HepG2 (cell line): ENCODE results near the gene NABP2. TPM values are rescaled to one million over a fixed set of nuclear protein-coding genes. Genes with fewer than 3 reads are reported as not detected.

Source experiments
- ADNP ChIP-seq: sonication (generic); formaldehyde crosslinking; IDR thresholded peaks from 2 replicates; pipeline ENCODE4 v1.4.0; 2020; ENCODE audit warnings: missing genetic modification reagents
- DMAP1 ChIP-seq: IDR thresholded peaks from 2 replicates; pipeline ENCODE4 v1.6.1; 2016
- HOXA3 ChIP-seq: sonication (generic); formaldehyde crosslinking; IDR thresholded peaks from 2 replicates; pipeline ENCODE4 v1.5.0; 2020; ENCODE audit warnings: missing genetic modification reagents
- IRF2 ChIP-seq: IDR thresholded peaks from 2 replicates; pipeline ENCODE4 v1.6.1; 2018; ENCODE audit warnings: missing genetic modification reagents, missing compliant biosample characterization
- POLR2AphosphoS5 ChIP-seq: IDR thresholded peaks from 2 replicates; pipeline ENCODE4 v1.6.1; 2012; ENCODE audit warnings: low read depth, low read length
- THAP11 ChIP-seq: IDR thresholded peaks from 2 replicates; pipeline ENCODE4 v1.6.1; 2016; ENCODE audit warnings: missing biosample characterization, missing genetic modification reagents
- XBP1 ChIP-seq: sonication (generic); formaldehyde crosslinking; IDR thresholded peaks from 2 replicates; pipeline ENCODE4 v1.5.0; 2020; ENCODE audit warnings: missing genetic modification reagents
- ZNF619 ChIP-seq: sonication (generic); formaldehyde crosslinking; IDR thresholded peaks from 2 replicates; pipeline ENCODE4 v1.4.0; 2020; ENCODE audit warnings: mild to moderate bottlenecking, missing genetic modification reagents
- polyA plus RNA-seq, 8 experiments: library from polyadenylated mRNA; depleted of rRNA in 3 of 8; stranded (reverse) in 7 of 8; unstranded in 1 of 8; fragments of >200 nt; fragmentation: Illumina TruSeq in 4 of 8; extraction: Trizol in 4 of 8; gene quantifications; 2 replicates each; pipeline versions ENCODE4 v1.2.1 to v1.2.3, GENCODE V29; 2011 to 2016; ENCODE audit warnings: low read depth in 4 of 8, missing spikeins in 1 of 8, mixed read lengths in 1 of 8; ENCODE audit not compliant: insufficient read depth in 1 of 8
- total RNA-seq, 5 experiments: library from RNA; depleted of rRNA; stranded (reverse); fragments of >200 nt; fragmentation: Illumina TruSeq; extraction: Trizol; gene quantifications; 2 replicates each; pipeline ENCODE4 v1.2.3, GENCODE V29; 2016; ENCODE audit warnings: low read depth in 1 of 5
- TF ChIP-seq, protein P1 (sequence below): IDR thresholded peaks from 2 replicates; pipeline ENCODE4 v1.6.1; 2016
- TF ChIP-seq, protein P2 (sequence below): sonication (generic); formaldehyde crosslinking; IDR thresholded peaks from 2 replicates; pipeline ENCODE4 v1.5.1; 2020; ENCODE audit warnings: mild to moderate bottlenecking, missing genetic modification reagents, borderline replicate concordance
- TF ChIP-seq, protein P3 (sequence below), 2 experiments: sonication (generic) in 1 of 2; formaldehyde crosslinking in 1 of 2; IDR thresholded peaks; 2 replicates each; pipeline versions ENCODE4 v1.4.0 to v1.6.1; 2018 to 2020; ENCODE audit warnings: missing genetic modification reagents in 2 of 2, borderline replicate concordance in 1 of 2, low read depth in 1 of 2, mild to moderate bottlenecking in 1 of 2, missing biosample characterization in 1 of 2
- TF ChIP-seq, protein P4 (sequence below): IDR thresholded peaks from 2 replicates; pipeline ENCODE4 v1.6.1; 2016; ENCODE audit warnings: low read depth, control low read depth
- TF ChIP-seq, protein P5 (sequence below): sonication (generic); formaldehyde crosslinking; IDR thresholded peaks from 2 replicates; pipeline ENCODE4 v1.5.0; 2020; ENCODE audit warnings: mild to moderate bottlenecking, missing genetic modification reagents, moderate library complexity

Gene NABP2
- total and polyA plus RNA-seq, 2 of the 13 experiments (the other 11 are each of a cell fraction or from before 2014, with no cell fraction given): 33.2 to 35.5 TPM

DNA sequence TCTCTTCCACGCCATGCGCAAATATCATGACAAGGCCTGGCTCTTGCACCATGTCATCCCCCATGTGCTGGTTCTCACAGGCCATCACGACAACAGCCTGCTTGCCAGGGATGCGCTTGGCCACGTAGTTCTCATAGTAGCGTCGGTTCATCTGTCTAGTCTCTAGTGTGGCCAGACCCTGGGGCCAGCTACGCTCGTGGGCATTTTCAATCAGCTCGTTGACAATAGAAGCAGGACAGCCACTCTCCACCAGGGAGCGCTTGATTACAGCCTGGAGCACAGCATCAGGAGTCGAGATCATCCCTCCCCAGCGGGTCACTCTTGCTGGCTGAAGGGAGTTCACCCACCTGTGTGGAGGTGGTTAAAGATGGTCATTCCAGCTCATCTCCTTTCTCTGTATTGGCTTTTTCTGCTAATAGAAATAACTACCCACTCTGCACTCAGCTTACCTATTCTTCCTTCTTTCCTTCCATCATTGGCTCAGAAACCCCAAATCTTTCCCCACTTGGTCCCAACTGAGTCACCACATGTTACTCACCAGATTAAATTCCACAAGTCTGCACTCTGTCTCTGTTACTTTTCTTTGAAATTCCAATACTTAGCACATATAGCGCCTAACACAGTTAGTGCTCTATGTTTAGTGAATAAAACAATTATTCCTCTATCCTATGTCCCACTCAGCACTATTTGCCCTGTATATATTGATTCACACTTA, 17.5 kb upstream of the NABP2 start (continued):
- TF ChIP-seq, protein P1, sequence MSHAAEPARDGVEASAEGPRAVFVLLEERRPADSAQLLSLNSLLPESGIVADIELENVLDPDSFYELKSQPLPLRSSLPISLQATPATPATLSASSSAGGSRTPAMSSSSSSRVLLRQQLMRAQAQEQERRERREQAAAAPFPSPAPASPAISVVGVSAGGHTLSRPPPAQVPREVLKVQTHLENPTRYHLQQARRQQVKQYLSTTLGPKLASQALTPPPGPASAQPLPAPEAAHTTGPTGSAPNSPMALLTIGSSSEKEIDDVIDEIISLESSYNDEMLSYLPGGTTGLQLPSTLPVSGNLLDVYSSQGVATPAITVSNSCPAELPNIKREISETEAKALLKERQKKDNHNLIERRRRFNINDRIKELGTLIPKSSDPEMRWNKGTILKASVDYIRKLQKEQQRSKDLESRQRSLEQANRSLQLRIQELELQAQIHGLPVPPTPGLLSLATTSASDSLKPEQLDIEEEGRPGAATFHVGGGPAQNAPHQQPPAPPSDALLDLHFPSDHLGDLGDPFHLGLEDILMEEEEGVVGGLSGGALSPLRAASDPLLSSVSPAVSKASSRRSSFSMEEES (CRISPR knock-in tag): no peak
- TF ChIP-seq, protein P2, sequence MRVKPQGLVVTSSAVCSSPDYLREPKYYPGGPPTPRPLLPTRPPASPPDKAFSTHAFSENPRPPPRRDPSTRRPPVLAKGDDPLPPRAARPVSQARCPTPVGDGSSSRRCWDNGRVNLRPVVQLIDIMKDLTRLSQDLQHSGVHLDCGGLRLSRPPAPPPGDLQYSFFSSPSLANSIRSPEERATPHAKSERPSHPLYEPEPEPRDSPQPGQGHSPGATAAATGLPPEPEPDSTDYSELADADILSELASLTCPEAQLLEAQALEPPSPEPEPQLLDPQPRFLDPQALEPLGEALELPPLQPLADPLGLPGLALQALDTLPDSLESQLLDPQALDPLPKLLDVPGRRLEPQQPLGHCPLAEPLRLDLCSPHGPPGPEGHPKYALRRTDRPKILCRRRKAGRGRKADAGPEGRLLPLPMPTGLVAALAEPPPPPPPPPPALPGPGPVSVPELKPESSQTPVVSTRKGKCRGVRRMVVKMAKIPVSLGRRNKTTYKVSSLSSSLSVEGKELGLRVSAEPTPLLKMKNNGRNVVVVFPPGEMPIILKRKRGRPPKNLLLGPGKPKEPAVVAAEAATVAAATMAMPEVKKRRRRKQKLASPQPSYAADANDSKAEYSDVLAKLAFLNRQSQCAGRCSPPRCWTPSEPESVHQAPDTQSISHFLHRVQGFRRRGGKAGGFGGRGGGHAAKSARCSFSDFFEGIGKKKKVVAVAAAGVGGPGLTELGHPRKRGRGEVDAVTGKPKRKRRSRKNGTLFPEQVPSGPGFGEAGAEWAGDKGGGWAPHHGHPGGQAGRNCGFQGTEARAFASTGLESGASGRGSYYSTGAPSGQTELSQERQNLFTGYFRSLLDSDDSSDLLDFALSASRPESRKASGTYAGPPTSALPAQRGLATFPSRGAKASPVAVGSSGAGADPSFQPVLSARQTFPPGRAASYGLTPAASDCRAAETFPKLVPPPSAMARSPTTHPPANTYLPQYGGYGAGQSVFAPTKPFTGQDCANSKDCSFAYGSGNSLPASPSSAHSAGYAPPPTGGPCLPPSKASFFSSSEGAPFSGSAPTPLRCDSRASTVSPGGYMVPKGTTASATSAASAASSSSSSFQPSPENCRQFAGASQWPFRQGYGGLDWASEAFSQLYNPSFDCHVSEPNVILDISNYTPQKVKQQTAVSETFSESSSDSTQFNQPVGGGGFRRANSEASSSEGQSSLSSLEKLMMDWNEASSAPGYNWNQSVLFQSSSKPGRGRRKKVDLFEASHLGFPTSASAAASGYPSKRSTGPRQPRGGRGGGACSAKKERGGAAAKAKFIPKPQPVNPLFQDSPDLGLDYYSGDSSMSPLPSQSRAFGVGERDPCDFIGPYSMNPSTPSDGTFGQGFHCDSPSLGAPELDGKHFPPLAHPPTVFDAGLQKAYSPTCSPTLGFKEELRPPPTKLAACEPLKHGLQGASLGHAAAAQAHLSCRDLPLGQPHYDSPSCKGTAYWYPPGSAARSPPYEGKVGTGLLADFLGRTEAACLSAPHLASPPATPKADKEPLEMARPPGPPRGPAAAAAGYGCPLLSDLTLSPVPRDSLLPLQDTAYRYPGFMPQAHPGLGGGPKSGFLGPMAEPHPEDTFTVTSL (CRISPR knock-in tag): no peak
- no peak for TF ChIP-seq HOXA3
- TF ChIP-seq ADNP (CRISPR knock-in tag): no peak
- no peak for TF ChIP-seq DMAP1 (CRISPR knock-in tag)
- TF ChIP-seq, protein P3, sequence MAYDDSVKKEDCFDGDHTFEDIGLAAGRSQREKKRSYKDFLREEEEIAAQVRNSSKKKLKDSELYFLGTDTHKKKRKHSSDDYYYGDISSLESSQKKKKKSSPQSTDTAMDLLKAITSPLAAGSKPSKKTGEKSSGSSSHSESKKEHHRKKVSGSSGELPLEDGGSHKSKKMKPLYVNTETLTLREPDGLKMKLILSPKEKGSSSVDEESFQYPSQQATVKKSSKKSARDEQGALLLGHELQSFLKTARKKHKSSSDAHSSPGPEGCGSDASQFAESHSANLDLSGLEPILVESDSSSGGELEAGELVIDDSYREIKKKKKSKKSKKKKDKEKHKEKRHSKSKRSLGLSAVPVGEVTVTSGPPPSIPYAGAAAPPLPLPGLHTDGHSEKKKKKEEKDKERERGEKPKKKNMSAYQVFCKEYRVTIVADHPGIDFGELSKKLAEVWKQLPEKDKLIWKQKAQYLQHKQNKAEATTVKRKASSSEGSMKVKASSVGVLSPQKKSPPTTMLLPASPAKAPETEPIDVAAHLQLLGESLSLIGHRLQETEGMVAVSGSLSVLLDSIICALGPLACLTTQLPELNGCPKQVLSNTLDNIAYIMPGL (CRISPR knock-in tag; IDR thresholded peaks at IDR 0.05; ENCODE audit: borderline replicate concordance in 1 of 2, low read depth in 1 of 2): 0 out of 4 replicates have a peak, but pooled peaks of 1 of the 2 experiments have one; percentile 25
- TF ChIP-seq, protein P4, sequence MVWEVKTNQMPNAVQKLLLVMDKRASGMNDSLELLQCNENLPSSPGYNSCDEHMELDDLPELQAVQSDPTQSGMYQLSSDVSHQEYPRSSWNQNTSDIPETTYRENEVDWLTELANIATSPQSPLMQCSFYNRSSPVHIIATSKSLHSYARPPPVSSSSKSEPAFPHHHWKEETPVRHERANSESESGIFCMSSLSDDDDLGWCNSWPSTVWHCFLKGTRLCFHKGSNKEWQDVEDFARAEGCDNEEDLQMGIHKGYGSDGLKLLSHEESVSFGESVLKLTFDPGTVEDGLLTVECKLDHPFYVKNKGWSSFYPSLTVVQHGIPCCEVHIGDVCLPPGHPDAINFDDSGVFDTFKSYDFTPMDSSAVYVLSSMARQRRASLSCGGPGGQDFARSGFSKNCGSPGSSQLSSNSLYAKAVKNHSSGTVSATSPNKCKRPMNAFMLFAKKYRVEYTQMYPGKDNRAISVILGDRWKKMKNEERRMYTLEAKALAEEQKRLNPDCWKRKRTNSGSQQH (CRISPR knock-in tag): 0 out of 2 replicates have a peak, but pooled peaks have one; percentile 36
- 0 out of 2 replicates have a peak, but pooled peaks have one; percentile 31 for TF ChIP-seq IRF2 (CRISPR knock-in tag)
- TF ChIP-seq ZNF619: no peak
- TF ChIP-seq, protein P5, sequence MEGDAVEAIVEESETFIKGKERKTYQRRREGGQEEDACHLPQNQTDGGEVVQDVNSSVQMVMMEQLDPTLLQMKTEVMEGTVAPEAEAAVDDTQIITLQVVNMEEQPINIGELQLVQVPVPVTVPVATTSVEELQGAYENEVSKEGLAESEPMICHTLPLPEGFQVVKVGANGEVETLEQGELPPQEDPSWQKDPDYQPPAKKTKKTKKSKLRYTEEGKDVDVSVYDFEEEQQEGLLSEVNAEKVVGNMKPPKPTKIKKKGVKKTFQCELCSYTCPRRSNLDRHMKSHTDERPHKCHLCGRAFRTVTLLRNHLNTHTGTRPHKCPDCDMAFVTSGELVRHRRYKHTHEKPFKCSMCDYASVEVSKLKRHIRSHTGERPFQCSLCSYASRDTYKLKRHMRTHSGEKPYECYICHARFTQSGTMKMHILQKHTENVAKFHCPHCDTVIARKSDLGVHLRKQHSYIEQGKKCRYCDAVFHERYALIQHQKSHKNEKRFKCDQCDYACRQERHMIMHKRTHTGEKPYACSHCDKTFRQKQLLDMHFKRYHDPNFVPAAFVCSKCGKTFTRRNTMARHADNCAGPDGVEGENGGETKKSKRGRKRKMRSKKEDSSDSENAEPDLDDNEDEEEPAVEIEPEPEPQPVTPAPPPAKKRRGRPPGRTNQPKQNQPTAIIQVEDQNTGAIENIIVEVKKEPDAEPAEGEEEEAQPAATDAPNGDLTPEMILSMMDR (CRISPR knock-in tag): peak; percentile 83
- no peak for TF ChIP-seq THAP11 (CRISPR knock-in tag)
- no peak for TF ChIP-seq POLR2AphosphoS5
- TF ChIP-seq XBP1 (CRISPR knock-in tag): no peak
